Measurements from ENCODE around the gene OR4M1. TPM values are rescaled to one million over a fixed set of nuclear protein-coding genes. Genes with fewer than 3 reads are reported as not detected.
"Not testable (repeated sequence)": the region's sequence is repeated elsewhere in the genome, so short reads cannot be mapped to it uniquely, and the experiment has no call there.

Gene OR4M1
- total RNA-seq, 1 experiment from 2014 or later: not detected

GRCh38 chr14:19796520-19797108 is 23.3 kb downstream of the OR4M1 start:
- H3K4me3 ChIP-seq; H3K27me3 ChIP-seq (ENCODE audit: insufficient read depth, low read depth); H3K4me1 ChIP-seq (replicated peaks; ENCODE audit: insufficient read depth); H4K20me1 ChIP-seq (ENCODE audit: insufficient read depth); POLR2A ChIA-PET (ENCODE audit: unreplicated experiment); H3K9me2 ChIP-seq (ENCODE audit: insufficient read depth); H3K27ac ChIP-seq; H3K4me2 ChIP-seq; H3K79me2 ChIP-seq (ENCODE audit: low read depth); intact Hi-C loops (cut with micrococcal nuclease; ENCODE audit: unreplicated experiment); DNase-seq; H2AFZ ChIP-seq; CTCF ChIA-PET; BruUV-seq (replicated peaks); H3F3A ChIP-seq (ENCODE audit: insufficient read depth, low read depth); H3K36me3 ChIP-seq (ENCODE audit: low read depth); H3K9me3 ChIP-seq (ENCODE audit: insufficient read depth, low read depth): not testable (repeated sequence)

- POLR2A ChIA-PET (ENCODE audit: unreplicated experiment): no interaction called here
- intact Hi-C loops (cut with micrococcal nuclease; ENCODE audit: unreplicated experiment): no loop called here
- Histone ChIP-seq H3K4me3 (no peak overlapping the region), H2AFZ (no peak overlapping the region), H4K20me1 (ENCODE audit: insufficient read depth) (no peaks in the 10 kb centered on the region), H3K9me3 (ENCODE audit: insufficient read depth, low read depth) (no peaks in the 10 kb centered on the region), H3K27me3 (ENCODE audit: insufficient read depth, low read depth) (0 out of 2 replicates have a peak, but pooled peaks cover under 1% of the 10 kb centered on the region), H3F3A (ENCODE audit: insufficient read depth, low read depth) (no peaks in the 10 kb centered on the region), H3K27ac (no peak overlapping the region), H3K79me2 (ENCODE audit: low read depth) (no peaks in the 10 kb centered on the region), H3K4me2 (no peak overlapping the region), H3K9me2 (ENCODE audit: insufficient read depth) (no peaks in the 10 kb centered on the region), H3K4me1 (replicated peaks; ENCODE audit: insufficient read depth) (no peaks in the 10 kb centered on the region), H3K36me3 (ENCODE audit: low read depth) (no peaks in the 10 kb centered on the region)
- DNase-seq: no peak
- BruUV-seq (replicated peaks): no TSS peak
- TF ChIP-seq EZH2 (IDR thresholded peaks at IDR 0.05; ENCODE audit: low read depth) (no peak), CTCF (conservative IDR thresholded peaks at IDR 0.05) (no peak)
- CTCF ChIA-PET: no interaction called here
Measured at GRCh38 chr14:19799880-19800279, 26.6 kb downstream of the OR4M1 start.

- 0 out of 2 replicates have a peak, but pooled peaks cover 4% of the 10 kb centered on the region for H3K27me3 ChIP-seq (ENCODE audit: insufficient read depth, low read depth)
- ChIA-PET CTCF (no interaction called here), POLR2A (ENCODE audit: unreplicated experiment) (no interaction called here)
- no peak overlapping the region for H2AFZ ChIP-seq
- no peak overlapping the region for H3K4me2 ChIP-seq
- intact Hi-C loops (cut with micrococcal nuclease; ENCODE audit: unreplicated experiment): no loop called here
- no TSS peak for BruUV-seq (replicated peaks)
- DNase-seq: no peak
- no peaks in the 10 kb centered on the region for H3K9me2 ChIP-seq (ENCODE audit: insufficient read depth)
- TF ChIP-seq EZH2 (IDR thresholded peaks at IDR 0.05; ENCODE audit: low read depth) (no peak), CTCF (conservative IDR thresholded peaks at IDR 0.05) (no peak)
- no peaks in the 10 kb centered on the region for H3F3A ChIP-seq (ENCODE audit: insufficient read depth, low read depth)
- H4K20me1 ChIP-seq (ENCODE audit: insufficient read depth): no peaks in the 10 kb centered on the region
- no peak overlapping the region for H3K27ac ChIP-seq
- no peaks in the 10 kb centered on the region for H3K79me2 ChIP-seq (ENCODE audit: low read depth)
- H3K4me1 ChIP-seq (replicated peaks; ENCODE audit: insufficient read depth): no peaks in the 10 kb centered on the region
- no peaks in the 10 kb centered on the region for H3K36me3 ChIP-seq (ENCODE audit: low read depth)
- no peak overlapping the region for H3K4me3 ChIP-seq
- no peaks in the 10 kb centered on the region for H3K9me3 ChIP-seq (ENCODE audit: insufficient read depth, low read depth)
Measured at GRCh38 chr14:19800282-19801117, 27.2 kb downstream of the OR4M1 start.

All from PC-9 (cell line).